ENCODE measurements around the gene FDX2. TPM values are rescaled to one million over a fixed set of nuclear protein-coding genes. Genes with fewer than 3 reads are reported as not detected.

FDX2 gene
- total and polyA plus RNA-seq, 2 of the 13 experiments (the other 11 are each of a cell fraction or from before 2014, with no cell fraction given), result 21.0 to 24.7 TPM

GRCh38 chr19:10270616-10271394 is 45.0 kb downstream of the FDX2 start, which contains the start of gene ICAM1 (continued):
- TF ChIP-seq, protein P1, sequence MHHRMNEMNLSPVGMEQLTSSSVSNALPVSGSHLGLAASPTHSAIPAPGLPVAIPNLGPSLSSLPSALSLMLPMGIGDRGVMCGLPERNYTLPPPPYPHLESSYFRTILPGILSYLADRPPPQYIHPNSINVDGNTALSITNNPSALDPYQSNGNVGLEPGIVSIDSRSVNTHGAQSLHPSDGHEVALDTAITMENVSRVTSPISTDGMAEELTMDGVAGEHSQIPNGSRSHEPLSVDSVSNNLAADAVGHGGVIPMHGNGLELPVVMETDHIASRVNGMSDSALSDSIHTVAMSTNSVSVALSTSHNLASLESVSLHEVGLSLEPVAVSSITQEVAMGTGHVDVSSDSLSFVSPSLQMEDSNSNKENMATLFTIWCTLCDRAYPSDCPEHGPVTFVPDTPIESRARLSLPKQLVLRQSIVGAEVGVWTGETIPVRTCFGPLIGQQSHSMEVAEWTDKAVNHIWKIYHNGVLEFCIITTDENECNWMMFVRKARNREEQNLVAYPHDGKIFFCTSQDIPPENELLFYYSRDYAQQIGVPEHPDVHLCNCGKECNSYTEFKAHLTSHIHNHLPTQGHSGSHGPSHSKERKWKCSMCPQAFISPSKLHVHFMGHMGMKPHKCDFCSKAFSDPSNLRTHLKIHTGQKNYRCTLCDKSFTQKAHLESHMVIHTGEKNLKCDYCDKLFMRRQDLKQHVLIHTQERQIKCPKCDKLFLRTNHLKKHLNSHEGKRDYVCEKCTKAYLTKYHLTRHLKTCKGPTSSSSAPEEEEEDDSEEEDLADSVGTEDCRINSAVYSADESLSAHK (CRISPR knock-in tag; IDR thresholded peaks at IDR 0.05; ENCODE audit: borderline replicate concordance), result peak; percentile 55; the same call in 1 of the 2 replicates
- TF ChIP-seq PREB (CRISPR knock-in tag; IDR thresholded peaks at IDR 0.05) (no peak), MAF1 (CRISPR knock-in tag; IDR thresholded peaks at IDR 0.05; ENCODE audit: borderline replicate concordance) (no peak), ZNF777 (CRISPR knock-in tag; IDR thresholded peaks at IDR 0.05) (peak; percentile 93), MIER3 (CRISPR knock-in tag; IDR thresholded peaks at IDR 0.05; ENCODE audit: borderline replicate concordance) (peak; percentile 83; the same call in 1 of the 2 replicates), ZNF773 (CRISPR knock-in tag; IDR thresholded peaks at IDR 0.05; ENCODE audit: borderline replicate concordance) (no peak), NFYB (CRISPR knock-in tag; IDR thresholded peaks at IDR 0.05) (peak; percentile 39; the same call in 1 of the 2 replicates), ZBTB42 (CRISPR knock-in tag; IDR thresholded peaks at IDR 0.05) (peak; percentile 66; the same call in 1 of the 2 replicates), ZNF331 (CRISPR knock-in tag; IDR thresholded peaks at IDR 0.05) (peak; percentile 72), ZSCAN30 (CRISPR knock-in tag; IDR thresholded peaks at IDR 0.05) (peak; percentile 90), RCOR2 (CRISPR knock-in tag; IDR thresholded peaks at IDR 0.05) (no peak), ZNF3 (CRISPR knock-in tag; IDR thresholded peaks at IDR 0.05) (no peak), ZNF367 (CRISPR knock-in tag; IDR thresholded peaks at IDR 0.05; ENCODE audit: borderline replicate concordance) (0 out of 2 replicates have a peak, but pooled peaks have one; percentile 18)
- TF ChIP-seq, protein P2, sequence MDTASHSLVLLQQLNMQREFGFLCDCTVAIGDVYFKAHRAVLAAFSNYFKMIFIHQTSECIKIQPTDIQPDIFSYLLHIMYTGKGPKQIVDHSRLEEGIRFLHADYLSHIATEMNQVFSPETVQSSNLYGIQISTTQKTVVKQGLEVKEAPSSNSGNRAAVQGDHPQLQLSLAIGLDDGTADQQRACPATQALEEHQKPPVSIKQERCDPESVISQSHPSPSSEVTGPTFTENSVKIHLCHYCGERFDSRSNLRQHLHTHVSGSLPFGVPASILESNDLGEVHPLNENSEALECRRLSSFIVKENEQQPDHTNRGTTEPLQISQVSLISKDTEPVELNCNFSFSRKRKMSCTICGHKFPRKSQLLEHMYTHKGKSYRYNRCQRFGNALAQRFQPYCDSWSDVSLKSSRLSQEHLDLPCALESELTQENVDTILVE (CRISPR knock-in tag; IDR thresholded peaks at IDR 0.05), result peak; percentile 84
- TF ChIP-seq, protein P3, sequence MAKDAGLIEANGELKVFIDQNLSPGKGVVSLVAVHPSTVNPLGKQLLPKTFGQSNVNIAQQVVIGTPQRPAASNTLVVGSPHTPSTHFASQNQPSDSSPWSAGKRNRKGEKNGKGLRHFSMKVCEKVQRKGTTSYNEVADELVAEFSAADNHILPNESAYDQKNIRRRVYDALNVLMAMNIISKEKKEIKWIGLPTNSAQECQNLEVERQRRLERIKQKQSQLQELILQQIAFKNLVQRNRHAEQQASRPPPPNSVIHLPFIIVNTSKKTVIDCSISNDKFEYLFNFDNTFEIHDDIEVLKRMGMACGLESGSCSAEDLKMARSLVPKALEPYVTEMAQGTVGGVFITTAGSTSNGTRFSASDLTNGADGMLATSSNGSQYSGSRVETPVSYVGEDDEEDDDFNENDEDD (CRISPR knock-in tag; IDR thresholded peaks at IDR 0.05; ENCODE audit: borderline replicate concordance), result peak; percentile 93; the same call in 1 of the 2 replicates
- TF ChIP-seq, protein P4, sequence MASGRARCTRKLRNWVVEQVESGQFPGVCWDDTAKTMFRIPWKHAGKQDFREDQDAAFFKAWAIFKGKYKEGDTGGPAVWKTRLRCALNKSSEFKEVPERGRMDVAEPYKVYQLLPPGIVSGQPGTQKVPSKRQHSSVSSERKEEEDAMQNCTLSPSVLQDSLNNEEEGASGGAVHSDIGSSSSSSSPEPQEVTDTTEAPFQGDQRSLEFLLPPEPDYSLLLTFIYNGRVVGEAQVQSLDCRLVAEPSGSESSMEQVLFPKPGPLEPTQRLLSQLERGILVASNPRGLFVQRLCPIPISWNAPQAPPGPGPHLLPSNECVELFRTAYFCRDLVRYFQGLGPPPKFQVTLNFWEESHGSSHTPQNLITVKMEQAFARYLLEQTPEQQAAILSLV (CRISPR knock-in tag; IDR thresholded peaks at IDR 0.05; ENCODE audit: borderline replicate concordance), result peak; percentile 87; the same call in 1 of the 2 replicates
